ENCODE measurements around the gene PDGFA. TPM values are rescaled to one million over a fixed set of nuclear protein-coding genes. Genes with fewer than 3 reads are reported as not detected.

Gene PDGFA
- total RNA-seq, 4 donors from 2014 or later: 3.6 to 6.6 (median 4.9) TPM

DNA sequence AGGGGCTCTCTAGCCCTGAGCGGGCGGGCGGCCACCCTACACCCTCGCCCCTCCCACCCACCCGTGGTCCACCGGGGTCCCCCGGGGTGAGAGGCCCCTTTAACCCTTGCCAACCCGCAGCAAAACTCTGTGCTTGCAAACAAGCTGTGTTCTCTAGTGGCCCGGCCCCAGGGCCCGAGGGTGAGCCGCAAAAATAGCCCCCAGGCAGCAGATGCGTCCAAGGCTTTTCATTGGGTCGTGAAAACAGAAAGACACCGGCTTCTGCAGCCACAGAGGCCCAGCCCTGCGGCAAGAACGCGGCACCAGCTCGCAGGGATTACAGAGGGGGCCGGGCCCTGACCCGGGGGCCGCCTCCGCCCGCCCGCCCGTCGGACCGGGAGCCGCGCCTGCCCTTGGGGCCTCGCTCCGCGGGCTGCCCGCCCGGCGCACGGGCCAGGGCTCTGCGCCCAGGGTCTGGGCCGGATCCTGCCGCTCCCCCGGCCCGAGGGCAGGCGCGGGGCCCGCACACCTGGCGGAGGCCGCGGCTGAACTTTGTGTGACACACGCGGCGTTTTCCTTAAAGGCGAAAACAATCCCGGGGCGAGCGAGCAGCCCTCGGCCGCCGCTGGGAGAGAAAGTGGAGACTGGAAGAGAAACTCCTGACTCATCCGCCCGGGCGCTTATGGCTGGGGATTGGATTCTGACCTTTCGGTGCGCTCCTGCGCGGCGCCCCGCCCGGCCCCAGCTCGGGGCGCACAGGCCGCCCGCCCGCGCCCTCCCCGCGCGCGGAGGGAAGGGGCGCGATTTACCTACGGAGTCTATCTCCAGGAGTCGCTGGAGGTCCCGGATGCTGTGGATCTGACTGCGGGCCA, 2.8 kb downstream of the PDGFA start:
- TF ChIP-seq, protein P1, sequence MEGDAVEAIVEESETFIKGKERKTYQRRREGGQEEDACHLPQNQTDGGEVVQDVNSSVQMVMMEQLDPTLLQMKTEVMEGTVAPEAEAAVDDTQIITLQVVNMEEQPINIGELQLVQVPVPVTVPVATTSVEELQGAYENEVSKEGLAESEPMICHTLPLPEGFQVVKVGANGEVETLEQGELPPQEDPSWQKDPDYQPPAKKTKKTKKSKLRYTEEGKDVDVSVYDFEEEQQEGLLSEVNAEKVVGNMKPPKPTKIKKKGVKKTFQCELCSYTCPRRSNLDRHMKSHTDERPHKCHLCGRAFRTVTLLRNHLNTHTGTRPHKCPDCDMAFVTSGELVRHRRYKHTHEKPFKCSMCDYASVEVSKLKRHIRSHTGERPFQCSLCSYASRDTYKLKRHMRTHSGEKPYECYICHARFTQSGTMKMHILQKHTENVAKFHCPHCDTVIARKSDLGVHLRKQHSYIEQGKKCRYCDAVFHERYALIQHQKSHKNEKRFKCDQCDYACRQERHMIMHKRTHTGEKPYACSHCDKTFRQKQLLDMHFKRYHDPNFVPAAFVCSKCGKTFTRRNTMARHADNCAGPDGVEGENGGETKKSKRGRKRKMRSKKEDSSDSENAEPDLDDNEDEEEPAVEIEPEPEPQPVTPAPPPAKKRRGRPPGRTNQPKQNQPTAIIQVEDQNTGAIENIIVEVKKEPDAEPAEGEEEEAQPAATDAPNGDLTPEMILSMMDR (IDR thresholded peaks at IDR 0.05; ENCODE audit: low read depth): no peak

GRCh38 chr7:516216-516605, 3.4 kb downstream of the PDGFA start:
- TF ChIP-seq, protein P1 (IDR thresholded peaks at IDR 0.05; ENCODE audit: low read depth): no peak

DNA sequence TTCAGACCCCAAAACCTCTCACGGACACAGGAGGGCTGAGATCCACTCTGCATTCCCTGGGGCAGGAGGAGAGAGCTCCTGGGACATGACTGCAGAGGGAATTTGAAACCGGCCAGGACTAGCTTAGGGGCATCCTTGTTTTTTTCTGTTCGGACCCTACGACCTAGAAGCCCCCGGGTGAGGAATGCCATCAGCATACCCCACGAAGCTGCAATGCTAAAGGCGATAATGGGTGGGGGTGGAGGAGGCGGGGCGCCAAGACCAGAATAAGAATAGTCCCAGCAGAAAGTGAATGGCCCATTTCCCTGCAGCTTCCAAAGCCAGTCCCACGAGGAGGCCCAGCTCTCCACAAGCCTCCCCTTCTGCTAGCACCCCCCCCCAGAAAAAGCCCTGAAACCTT, 4.0 kb downstream of the PDGFA start:
- TF ChIP-seq, protein P1 (IDR thresholded peaks at IDR 0.05; ENCODE audit: low read depth): no peak

GRCh38 chr7:514651-515598, 4.7 kb downstream of the PDGFA start:
- TF ChIP-seq, protein P1 (IDR thresholded peaks at IDR 0.05; ENCODE audit: low read depth): no peak

- TF ChIP-seq, protein P1 (IDR thresholded peaks at IDR 0.05; ENCODE audit: low read depth): no peak
Observed at GRCh38 chr7:514242-514641, 5.4 kb downstream of the PDGFA start.

- TF ChIP-seq, protein P1 (IDR thresholded peaks at IDR 0.05; ENCODE audit: low read depth): no peak
Observed at GRCh38 chr7:513521-514166, 6.0 kb downstream of the PDGFA start.

All from subcutaneous adipose tissue (tissue), 4 donors.